ENCODE data around the gene PPP1R12C.

- TF ChIP-seq CTCF (IDR thresholded peaks at IDR 0.05; ENCODE audit: low read length), result no peak
- no peak for TF ChIP-seq EZH2 (IDR thresholded peaks at IDR 0.05; ENCODE audit: borderline replicate concordance, low read length)
Measured at GRCh38 chr19:55066107-55066709, 51.2 kb downstream of the PPP1R12C start.

Measured in OCI-LY1 (cell line).